Duodenal mucosa (tissue), 2 donors: Measurements from ENCODE around the gene AFF3.

Experiments used
- H3K27ac ChIP-seq: one replicate; pipeline ENCODE4 v1.7.0; 2013; ENCODE audit warnings: low read depth, low read length
- H3K27me3 ChIP-seq, 2 donors: one replicate each; pipeline ENCODE4 v1.7.0; 2013; ENCODE audit warnings: low read length in 2 of 2, control low read depth in 1 of 2; ENCODE audit not compliant: insufficient read depth in 2 of 2, control insufficient read depth in 1 of 2
- H3K36me3 ChIP-seq, 2 donors: one replicate each; pipeline ENCODE4 v1.7.0; 2013; ENCODE audit warnings: low read length in 2 of 2, control low read depth in 1 of 2; ENCODE audit not compliant: insufficient read depth in 2 of 2, control insufficient read depth in 1 of 2
- H3K4me1 ChIP-seq, 2 donors: one replicate each; pipeline ENCODE4 v1.7.0; 2013; ENCODE audit warnings: low read length in 2 of 2, control low read depth in 1 of 2; ENCODE audit not compliant: insufficient read depth in 2 of 2, control insufficient read depth in 1 of 2
- H3K4me3 ChIP-seq, 2 donors: one replicate each; pipeline ENCODE4 v1.7.0; 2013; ENCODE audit warnings: low read length in 2 of 2, low read depth in 1 of 2
- H3K9ac ChIP-seq, 2 donors: one replicate each; pipeline ENCODE4 v1.7.0; 2013; ENCODE audit warnings: low read length in 2 of 2, low read depth in 1 of 2
- H3K9me3 ChIP-seq, 2 donors: one replicate each; pipeline ENCODE4 v1.7.0; 2013; ENCODE audit warnings: low read length in 2 of 2, control low read depth in 1 of 2; ENCODE audit not compliant: control insufficient read depth in 1 of 2

The AFF3 gene

GRCh38 chr2:99552529-99552928 lies 589.9 kb downstream of the AFF3 start:
- peaks cover 0 to 3% of the 10 kb centered on the region in 2 donors for H3K36me3 ChIP-seq
- no peaks in the 10 kb centered on the region for H3K9me3 ChIP-seq
- H3K27me3 ChIP-seq: peaks cover 0 to 2% of the 10 kb centered on the region in 2 donors
- H3K27ac ChIP-seq: no peak overlapping the region
- no peaks in the 10 kb centered on the region for H3K4me1 ChIP-seq
- no peak overlapping the region for H3K4me3 ChIP-seq
- H3K9ac ChIP-seq: no peak overlapping the region

GRCh38 chr2:99550368-99550767 lies 592.0 kb downstream of the AFF3 start:
- H3K27me3 ChIP-seq: peaks cover 0 to 2% of the 10 kb centered on the region in 2 donors
- H3K27ac ChIP-seq: no peak overlapping the region
- H3K9me3 ChIP-seq: no peaks in the 10 kb centered on the region
- no peak overlapping the region for H3K9ac ChIP-seq
- no peaks in the 10 kb centered on the region for H3K4me1 ChIP-seq
- H3K4me3 ChIP-seq: no peak overlapping the region
- peaks cover 0 to 3% of the 10 kb centered on the region in 2 donors for H3K36me3 ChIP-seq

GRCh38 chr2:99545604-99546003 lies 596.8 kb downstream of the AFF3 start:
- H3K36me3 ChIP-seq: no peaks in the 10 kb centered on the region
- H3K27ac ChIP-seq: no peak overlapping the region
- no peaks in the 10 kb centered on the region for H3K9me3 ChIP-seq
- H3K27me3 ChIP-seq: no peaks in the 10 kb centered on the region
- peaks cover 4% of the 10 kb centered on the region in 2 donors for H3K4me1 ChIP-seq
- no peak overlapping the region for H3K4me3 ChIP-seq
- no peak overlapping the region for H3K9ac ChIP-seq

GRCh38 chr2:99545066-99545465 lies 597.3 kb downstream of the AFF3 start:
- H3K4me3 ChIP-seq: no peak overlapping the region
- peaks cover 4% of the 10 kb centered on the region in 2 donors for H3K4me1 ChIP-seq
- no peaks in the 10 kb centered on the region for H3K9me3 ChIP-seq
- no peak overlapping the region for H3K27ac ChIP-seq
- no peaks in the 10 kb centered on the region for H3K36me3 ChIP-seq
- H3K27me3 ChIP-seq: no peaks in the 10 kb centered on the region
- no peak overlapping the region for H3K9ac ChIP-seq

GRCh38 chr2:99544608-99545007 lies 597.8 kb downstream of the AFF3 start:
- Histone ChIP-seq H3K9ac (no peak overlapping the region), H3K27ac (no peak overlapping the region), H3K9me3 (no peaks in the 10 kb centered on the region), H3K36me3 (no peaks in the 10 kb centered on the region), H3K4me1 (peaks cover 4% of the 10 kb centered on the region in 2 donors), H3K27me3 (no peaks in the 10 kb centered on the region), H3K4me3 (no peak overlapping the region)

GRCh38 chr2:99543247-99543646 lies 599.1 kb downstream of the AFF3 start:
- Histone ChIP-seq H3K9me3 (no peaks in the 10 kb centered on the region), H3K4me3 (no peak overlapping the region), H3K27ac (no peak overlapping the region), H3K27me3 (no peaks in the 10 kb centered on the region), H3K36me3 (no peaks in the 10 kb centered on the region), H3K9ac (no peak overlapping the region), H3K4me1 (peaks cover 4% of the 10 kb centered on the region in 2 donors)

GRCh38 chr2:99537910-99538485 lies 604.4 kb downstream of the AFF3 start:
- no peaks in the 10 kb centered on the region for H3K9me3 ChIP-seq
- peaks cover 4% of the 10 kb centered on the region in 2 donors for H3K4me1 ChIP-seq
- no peak overlapping the region for H3K9ac ChIP-seq
- no peaks in the 10 kb centered on the region for H3K36me3 ChIP-seq
- H3K27me3 ChIP-seq: no peaks in the 10 kb centered on the region
- H3K27ac ChIP-seq: no peak overlapping the region
- H3K4me3 ChIP-seq: no peak overlapping the region

GRCh38 chr2:99524056-99524455 lies 618.3 kb downstream of the AFF3 start:
- Histone ChIP-seq H3K9ac (no peak overlapping the region), H3K4me3 (no peak overlapping the region), H3K4me1 (no peaks in the 10 kb centered on the region), H3K9me3 (no peaks in the 10 kb centered on the region), H3K36me3 (no peaks in the 10 kb centered on the region), H3K27me3 (peaks cover 0 to 4% of the 10 kb centered on the region in 2 donors), H3K27ac (no peak overlapping the region)

- H3K9ac ChIP-seq: no peak overlapping the region
- no peaks in the 10 kb centered on the region for H3K27me3 ChIP-seq
- no peaks in the 10 kb centered on the region for H3K4me1 ChIP-seq
- no peak overlapping the region for H3K4me3 ChIP-seq
- H3K36me3 ChIP-seq: no peaks in the 10 kb centered on the region
- H3K9me3 ChIP-seq: no peaks in the 10 kb centered on the region
- no peak overlapping the region for H3K27ac ChIP-seq
Observed at GRCh38 chr2:99522157-99522556, 620.2 kb downstream of the AFF3 start.

- no peak overlapping the region for H3K9ac ChIP-seq
- no peaks in the 10 kb centered on the region for H3K4me1 ChIP-seq
- H3K9me3 ChIP-seq: no peaks in the 10 kb centered on the region
- no peak overlapping the region for H3K27ac ChIP-seq
- no peaks in the 10 kb centered on the region for H3K36me3 ChIP-seq
- no peak overlapping the region for H3K4me3 ChIP-seq
- H3K27me3 ChIP-seq: no peaks in the 10 kb centered on the region
Observed at GRCh38 chr2:99520813-99521212, 621.6 kb downstream of the AFF3 start.

- Histone ChIP-seq H3K27ac (no peak overlapping the region), H3K27me3 (no peaks in the 10 kb centered on the region), H3K9me3 (no peaks in the 10 kb centered on the region), H3K9ac (no peak overlapping the region), H3K4me3 (no peak overlapping the region), H3K4me1 (no peaks in the 10 kb centered on the region), H3K36me3 (no peaks in the 10 kb centered on the region)
Observed at GRCh38 chr2:99520195-99520594, 622.2 kb downstream of the AFF3 start.
